DMS53 (cell line): ENCODE data around the gene LUZP2.

Experiments
- DNase-seq: peaks from one replicate; lab custom pipeline; 2025; lab: John Stamatoyannopoulos, UW

The LUZP2 gene

DNA sequence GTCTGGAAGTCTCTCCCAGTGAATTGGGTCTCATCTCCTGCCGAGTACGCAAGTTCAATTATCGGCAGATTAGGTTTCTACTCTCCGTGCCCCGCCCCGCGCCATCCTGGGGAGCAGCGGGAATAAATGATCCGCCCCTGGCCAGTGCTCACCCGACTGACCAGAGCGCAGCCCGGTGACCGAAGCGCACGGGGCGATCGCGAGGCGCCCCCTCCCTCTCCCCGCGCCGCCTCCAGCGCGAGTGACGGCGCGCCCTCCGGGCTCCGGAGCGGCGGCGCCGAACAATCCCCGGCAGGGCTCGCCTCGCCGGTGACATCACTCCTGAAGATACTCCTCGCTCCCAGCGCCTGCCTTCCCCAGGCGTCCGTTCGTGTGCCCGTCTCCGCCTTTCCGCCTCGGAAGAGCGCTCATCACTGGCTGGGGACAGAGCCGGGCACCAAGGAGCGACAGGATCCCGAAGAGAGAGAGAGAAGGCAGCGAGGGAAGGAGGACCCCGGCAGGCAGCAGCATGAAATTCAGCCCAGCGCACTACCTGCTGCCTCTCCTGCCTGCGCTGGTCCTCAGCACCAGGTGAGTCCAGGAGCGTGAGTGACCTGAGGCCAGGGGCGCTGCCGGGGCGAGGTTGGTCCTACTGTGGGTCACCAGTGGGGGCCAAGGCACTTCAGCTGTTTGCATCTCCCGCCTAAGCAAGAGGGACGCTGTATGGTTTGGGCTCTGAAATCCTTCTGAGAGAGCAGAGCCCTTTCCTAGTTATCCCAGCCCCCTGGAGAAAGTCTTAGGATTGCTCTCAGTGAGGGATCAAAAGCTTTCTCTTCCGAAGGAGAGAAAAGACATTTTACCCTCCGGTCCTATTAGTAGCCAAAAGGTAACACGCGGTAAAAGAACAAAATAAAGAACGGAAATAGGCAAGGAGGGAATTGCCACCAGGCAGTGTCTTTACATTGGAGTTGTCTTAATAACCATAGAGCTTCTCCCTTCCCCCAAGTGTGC, at the start of gene LUZP2:
Gene LUZP2 (plus strand): TSS at position 318 of the 990 bp plus-strand sequence.
- DNase-seq: peak; percentile 89

DNA sequence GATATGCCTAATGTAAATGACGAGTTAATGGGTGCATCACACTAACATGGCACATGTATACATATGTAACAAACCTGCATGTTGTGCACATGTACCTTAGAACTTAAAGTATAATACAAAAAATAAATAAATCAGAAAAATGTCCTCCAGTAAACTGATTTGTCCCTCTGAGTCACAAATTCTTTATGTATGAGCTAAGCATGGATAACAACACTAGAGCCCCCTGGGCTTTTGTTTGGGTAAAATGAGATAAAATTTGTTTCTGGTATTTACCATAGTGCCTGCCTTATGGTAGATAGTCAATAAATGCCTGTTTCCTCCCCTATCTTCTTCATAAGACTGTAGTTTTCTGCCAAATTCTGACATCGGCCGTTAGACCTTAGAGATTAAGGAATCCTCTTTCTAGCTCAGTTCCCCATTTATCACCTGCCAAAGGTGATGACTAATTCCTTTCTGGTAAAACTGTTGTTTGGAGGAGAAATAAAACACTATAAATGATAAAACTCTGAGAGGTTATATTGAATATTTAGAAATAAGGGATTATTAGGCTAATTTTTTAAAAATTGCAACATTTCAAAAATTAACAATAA, 43.6 kb upstream of the LUZP2 start:
- no peak for DNase-seq

DNA sequence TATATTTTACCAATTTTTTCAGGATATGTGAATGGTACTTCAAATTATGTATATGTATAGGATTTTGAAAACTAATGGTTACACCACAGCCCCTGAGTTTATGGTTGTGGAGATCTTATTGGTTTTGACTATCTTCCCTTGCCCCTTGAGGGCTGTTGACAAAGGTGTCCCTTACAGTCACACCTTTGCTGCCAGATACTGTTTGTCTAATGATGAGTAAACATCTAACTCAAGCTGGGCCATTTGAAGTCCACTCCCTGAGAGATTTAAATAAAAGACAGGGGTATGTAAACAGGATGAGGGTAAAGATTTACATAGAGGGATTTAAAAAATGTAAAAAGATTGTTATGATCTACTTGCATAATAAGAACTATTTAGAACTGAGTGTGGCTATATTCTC, 38.9 kb upstream of the LUZP2 start:
- DNase-seq: peak; percentile 90

DNA sequence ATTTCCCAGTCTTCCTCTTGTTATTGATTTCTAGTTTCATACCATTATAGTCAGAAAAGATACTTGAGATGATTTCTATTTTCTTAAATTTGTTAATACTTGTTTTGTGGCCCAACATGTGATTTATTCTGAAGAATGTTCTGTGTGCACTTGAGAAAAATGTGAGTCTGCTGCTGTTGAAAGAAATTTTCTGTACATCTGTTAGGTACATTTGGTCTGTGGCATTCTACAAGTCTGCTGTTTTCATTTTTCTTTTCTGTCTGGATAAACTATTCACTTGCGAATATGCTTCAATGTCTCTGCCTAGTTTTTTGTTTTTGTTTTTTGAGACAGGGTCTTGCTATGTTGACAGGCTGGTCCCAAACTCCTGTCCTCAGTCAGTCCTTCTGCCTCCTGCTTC, 26.4 kb upstream of the LUZP2 start:
- DNase-seq: no peak

DNA sequence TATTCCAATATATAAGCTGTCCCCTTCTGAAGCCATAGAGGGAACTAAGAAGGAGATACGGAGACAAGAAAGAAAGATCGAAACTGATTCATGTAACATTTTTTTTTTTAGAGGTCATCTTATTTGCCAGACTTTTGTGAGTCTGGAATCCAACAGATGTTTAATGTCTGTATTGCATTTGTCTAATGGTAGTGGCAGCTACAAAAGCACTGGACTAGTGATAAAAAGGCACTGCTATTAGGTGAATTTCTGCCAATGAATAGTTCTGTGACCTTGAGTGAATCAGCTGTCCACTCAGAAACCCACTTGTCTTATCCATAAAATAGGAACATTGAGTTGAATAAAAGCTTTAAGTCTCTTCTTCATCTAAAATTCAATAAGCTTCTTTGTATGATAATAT, 25.8 kb upstream of the LUZP2 start:
- DNase-seq: no peak

GRCh38 chr11:24478718-24479117, 18.1 kb upstream of the LUZP2 start:
- no peak for DNase-seq

DNA sequence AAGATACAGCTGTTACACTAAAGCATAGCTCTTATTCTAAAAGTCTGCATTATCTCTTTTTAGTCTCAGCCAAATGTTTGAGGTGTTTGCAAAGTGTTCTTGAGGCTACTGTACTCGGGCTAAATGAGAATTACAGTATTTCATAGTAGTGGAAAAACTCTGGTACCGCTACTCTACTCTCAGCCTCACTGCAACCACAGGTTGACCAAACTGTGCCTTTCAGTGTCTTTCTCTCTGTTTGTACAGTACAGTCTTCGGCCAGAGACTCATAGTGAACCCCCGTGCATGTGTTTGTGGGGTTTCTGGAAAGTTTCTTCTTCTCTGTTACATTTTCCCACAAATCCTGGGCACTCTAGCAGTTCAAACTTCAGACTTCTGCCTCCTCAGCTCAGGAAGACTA, 7.4 kb upstream of the LUZP2 start:
- no peak for DNase-seq

GRCh38 chr11:24496386-24496735, 492 bp upstream of the LUZP2 start:
- peak; percentile 58 for DNase-seq

GRCh38 chr11:24497831-24498230, 978 bp downstream of the LUZP2 start:
- DNase-seq: no peak

- no peak for DNase-seq
Measured at GRCh38 chr11:24502425-24502824, 5.6 kb downstream of the LUZP2 start.

DNA sequence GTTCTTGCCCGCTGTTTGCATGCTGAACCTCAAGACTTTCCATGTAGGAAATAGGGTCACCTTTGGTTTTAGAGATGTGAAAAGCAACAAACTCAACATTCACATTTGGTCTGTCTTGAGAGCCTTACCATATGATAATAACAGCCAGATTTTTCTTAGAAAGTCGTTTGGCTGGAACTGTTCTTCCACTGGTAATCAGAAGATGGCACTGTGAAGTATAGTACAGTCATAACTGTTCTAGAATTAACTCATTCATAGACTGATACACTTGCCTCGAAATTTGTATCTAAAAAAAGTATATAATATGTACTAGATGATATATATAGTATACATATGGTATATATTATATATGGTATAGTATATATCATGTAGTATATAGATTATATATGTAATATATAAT, 12.3 kb downstream of the LUZP2 start:
- DNase-seq: peak; percentile 17

DNA sequence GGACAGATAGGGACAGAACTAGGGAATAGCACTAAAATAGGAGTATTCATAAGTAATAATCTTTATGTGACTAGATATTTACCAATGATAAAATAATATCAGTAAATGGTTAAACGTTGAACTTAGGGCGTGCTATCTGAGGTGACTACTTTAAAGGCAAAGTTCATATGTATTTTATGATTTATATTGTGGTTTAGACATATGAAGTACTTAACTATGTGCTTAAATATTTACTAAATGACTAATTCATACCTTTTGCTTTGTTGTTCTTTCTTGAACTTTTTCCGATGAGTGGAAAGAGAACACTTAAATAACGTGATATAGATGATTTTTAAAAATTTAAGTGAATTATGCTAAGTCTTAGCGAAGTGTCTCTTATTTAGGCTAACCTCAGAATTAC, 14.7 kb downstream of the LUZP2 start:
- DNase-seq: peak; percentile 10

DNA sequence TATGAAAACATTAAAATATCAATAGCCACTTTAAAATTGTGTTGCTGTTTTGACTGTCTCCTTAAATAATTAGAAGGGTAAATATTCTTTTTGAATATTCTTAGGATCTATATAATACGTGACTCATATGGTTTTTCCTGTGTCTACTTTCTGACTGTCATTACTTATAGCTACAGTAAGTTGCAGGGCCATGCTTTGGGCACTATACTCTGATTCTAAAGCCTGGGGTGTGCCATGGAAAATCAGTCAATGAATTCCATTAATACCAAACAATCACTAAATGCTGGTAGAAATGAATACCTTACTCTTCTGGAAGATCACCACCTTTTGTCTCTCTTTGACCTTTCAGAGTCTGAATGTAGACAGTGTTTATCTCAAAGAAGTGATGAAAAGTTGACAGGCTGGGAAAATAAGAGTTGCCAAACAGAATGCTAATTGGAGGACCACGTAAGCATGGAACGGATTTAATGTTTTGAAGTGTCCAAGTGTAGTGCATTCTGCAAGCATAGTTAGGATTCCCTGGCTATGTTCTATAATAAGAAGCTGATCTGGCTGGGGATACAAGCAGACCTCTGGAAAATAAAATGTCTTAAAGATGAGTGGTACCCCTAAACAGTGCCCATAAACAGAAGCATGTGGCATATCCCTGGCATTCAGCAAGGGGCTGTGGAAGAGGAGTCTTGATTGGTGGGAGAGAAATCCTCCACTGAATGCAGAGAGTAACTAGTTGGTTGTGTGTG, 16.8 kb downstream of the LUZP2 start:
- no peak for DNase-seq

DNA sequence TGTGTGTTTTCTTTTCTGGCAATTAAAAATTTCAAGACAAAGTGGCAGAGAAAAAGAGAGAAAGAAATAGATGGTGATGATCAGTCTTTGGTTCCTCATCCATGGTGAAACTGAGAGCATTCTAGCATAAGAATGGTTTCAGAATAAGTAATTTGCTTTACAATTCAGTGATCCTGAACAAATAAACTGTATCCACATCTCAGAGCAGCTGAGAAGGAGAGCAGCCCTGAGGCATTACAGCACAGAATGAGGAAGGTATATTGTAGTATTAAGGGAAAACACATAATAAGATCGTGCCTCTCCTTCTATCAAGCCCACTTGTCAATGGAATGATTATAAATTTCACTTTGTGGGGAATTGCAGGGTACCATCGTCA, 17.4 kb downstream of the LUZP2 start:
- no peak for DNase-seq

- DNase-seq: peak; percentile 2
Measured at GRCh38 chr11:24515632-24516031, 18.8 kb downstream of the LUZP2 start.

DNA sequence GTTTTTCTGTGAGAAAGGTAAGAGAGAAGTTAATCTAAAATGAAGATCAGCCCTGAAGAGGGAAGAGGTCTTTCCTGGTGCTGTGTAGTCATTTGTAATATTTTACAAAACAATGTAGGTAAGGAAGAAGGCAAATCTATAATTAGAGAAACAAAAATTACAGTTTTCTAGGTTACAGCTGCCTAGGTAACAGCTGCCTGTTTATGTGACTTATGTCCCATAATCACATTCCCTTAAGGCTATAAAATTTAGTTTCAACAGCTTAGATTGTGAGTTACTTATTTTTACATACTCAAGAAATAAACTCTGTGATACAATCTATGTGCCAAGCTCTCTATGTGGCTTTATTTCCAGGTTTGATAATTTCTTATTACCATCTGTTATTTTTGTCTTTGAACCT, 19.8 kb downstream of the LUZP2 start:
- DNase-seq: no peak

DNA sequence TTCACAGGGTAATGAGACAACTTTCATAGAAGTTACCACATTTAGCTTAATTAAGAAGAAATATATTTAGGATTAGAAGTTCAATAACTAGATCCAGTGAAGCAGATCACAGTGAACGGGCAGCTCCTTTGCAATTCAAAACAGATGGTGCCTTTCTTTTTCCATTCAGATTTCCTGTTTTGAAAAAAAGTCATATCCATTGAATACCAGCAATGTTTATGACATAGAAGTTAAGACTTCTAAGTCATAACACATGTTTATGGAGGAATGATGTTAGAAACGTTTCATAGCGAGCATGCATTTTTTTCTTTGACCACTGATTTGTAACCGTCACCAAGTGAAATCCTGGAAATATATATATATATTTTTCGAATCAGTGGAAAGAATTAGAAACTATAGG, 24.7 kb downstream of the LUZP2 start:
- DNase-seq: no peak

DNA sequence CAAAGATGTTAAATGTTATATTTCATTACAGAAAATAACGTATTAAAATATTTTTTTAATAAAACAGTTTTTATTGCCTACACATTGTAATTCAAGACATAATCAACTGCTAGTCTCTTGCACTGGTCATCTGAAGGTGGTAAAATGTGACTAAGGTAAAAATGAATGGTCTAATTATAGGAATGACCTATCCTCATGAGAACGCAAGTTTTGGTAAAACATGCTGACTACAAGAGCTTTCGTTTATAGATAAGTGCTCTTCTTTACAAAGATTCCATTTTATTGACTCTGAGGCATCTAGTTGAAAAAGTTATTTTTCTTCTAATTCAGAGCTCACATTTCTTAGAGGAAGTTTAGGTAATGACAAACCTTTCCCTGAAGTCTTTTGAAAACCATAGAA, 27.3 kb downstream of the LUZP2 start:
- no peak for DNase-seq

GRCh38 chr11:24531528-24531927, 34.7 kb downstream of the LUZP2 start:
- no peak for DNase-seq

DNA sequence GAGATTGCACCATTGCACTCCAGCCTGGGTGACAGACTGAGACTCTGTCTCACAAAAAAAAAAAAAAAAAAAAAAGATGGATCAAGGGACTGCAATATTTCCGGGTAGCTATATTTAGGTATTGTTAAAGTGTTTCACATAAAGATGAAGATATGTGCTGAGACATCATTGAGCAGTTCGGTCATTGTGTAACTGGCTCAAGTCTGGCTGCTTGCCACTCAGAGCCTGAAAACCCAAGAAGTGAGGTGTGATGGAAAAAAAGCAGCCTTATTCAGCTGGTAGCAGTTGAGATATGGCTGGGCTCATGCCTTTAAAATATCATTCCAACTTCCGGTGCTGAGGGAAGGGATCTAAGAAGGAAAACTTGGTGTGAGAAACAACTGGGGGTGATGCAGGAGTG, 46.9 kb downstream of the LUZP2 start:
- DNase-seq: no peak

GRCh38 chr11:24556693-24557092, 59.8 kb downstream of the LUZP2 start:
- DNase-seq: no peak

DNA sequence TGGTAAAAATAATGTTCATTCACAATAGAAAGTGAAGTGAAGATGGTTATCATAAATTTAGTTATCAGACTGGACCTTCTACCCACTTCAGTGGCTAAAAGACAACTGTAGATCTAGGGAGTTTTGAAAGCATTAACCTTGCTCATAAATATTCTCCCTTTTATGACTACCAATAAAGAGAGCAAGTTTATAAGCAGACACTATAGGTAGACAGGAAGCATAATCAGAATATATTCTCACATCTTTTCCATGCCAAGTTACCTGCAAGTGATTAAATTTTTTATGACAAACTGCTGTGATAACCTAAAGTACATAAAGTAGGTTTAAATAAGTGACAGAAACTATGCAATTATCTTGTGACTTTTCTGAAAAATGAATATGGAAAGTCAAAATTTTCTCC, 62.5 kb downstream of the LUZP2 start:
- no peak for DNase-seq

GRCh38 chr11:24560324-24560723, 63.5 kb downstream of the LUZP2 start:
- peak; percentile 8 for DNase-seq
